GM12878 (cell line): Measurements from ENCODE around the gene TRAPPC2B. TPM values are rescaled to one million over a fixed set of nuclear protein-coding genes. Genes with fewer than 3 reads are reported as not detected.

Experiments
- ATF7 ChIP-seq: fragments of 450-650 bp; IDR thresholded peaks from 2 replicates; pipeline ENCODE4 v1.6.1; 2016; ENCODE audit warnings: low read depth, mild to moderate bottlenecking
- BHLHE40 ChIP-seq, 2 experiments: fragments of 450-650 bp in 1 of 2; IDR thresholded peaks; 2 replicates each; pipeline ENCODE4 v1.6.1; 2011 to 2017; ENCODE audit warnings: low read depth in 2 of 2, borderline replicate concordance in 1 of 2, improper control_type of control experiment in 1 of 2, low read length in 1 of 2, mild to moderate bottlenecking in 1 of 2
- CBFB ChIP-seq: IDR thresholded peaks from 2 replicates; pipeline ENCODE4 v1.6.1; 2016; ENCODE audit warnings: antibody characterized with exemption, low read depth
- CBX3 ChIP-seq: fragments of 200-600 bp; sonication (generic); IDR thresholded peaks from 2 replicates; pipeline ENCODE4 v1.6.1; 2016; ENCODE audit warnings: low read depth, borderline replicate concordance
- CEBPZ ChIP-seq: fragments of 150-350 bp; IDR thresholded peaks from 2 replicates; pipeline ENCODE4 v1.6.1; 2016; ENCODE audit warnings: low read depth, low read length
- IRF3 ChIP-seq: fragments of 450-650 bp; IDR thresholded peaks from 2 replicates; pipeline ENCODE4 v1.6.1; 2014; ENCODE audit warnings: mild to moderate bottlenecking
- JUND ChIP-seq: IDR thresholded peaks from 2 replicates; pipeline ENCODE4 v1.6.1; 2012; ENCODE audit warnings: low read depth, mild to moderate bottlenecking, low read length, improper control_type of control experiment, moderate library complexity
- KLF5 ChIP-seq: fragments of 450-650 bp; IDR thresholded peaks from 2 replicates; pipeline ENCODE4 v1.6.1; 2014; ENCODE audit warnings: mild to moderate bottlenecking; ENCODE audit not compliant: partially characterized antibody
- LARP7 ChIP-seq: fragments of 450-650 bp; IDR thresholded peaks from 2 replicates; pipeline ENCODE4 v1.6.1; 2017; ENCODE audit warnings: mild to moderate bottlenecking
- RB1 ChIP-seq: fragments of 450-650 bp; formaldehyde crosslinking; IDR thresholded peaks from 2 replicates; pipeline ENCODE4 v1.6.1; 2017; ENCODE audit warnings: mild to moderate bottlenecking, borderline replicate concordance
- SRF ChIP-seq, 2 experiments: IDR thresholded peaks; 2 replicates each; pipeline ENCODE4 v1.6.1; 2011; ENCODE audit warnings: low read depth in 2 of 2, low read length in 2 of 2, mild to moderate bottlenecking in 1 of 2, moderate library complexity in 1 of 2
- ZBTB40 ChIP-seq: fragments of 450-650 bp; IDR thresholded peaks from 2 replicates; pipeline ENCODE4 v1.6.1; 2016; ENCODE audit warnings: mild to moderate bottlenecking, moderate library complexity, borderline replicate concordance
- ZNF687 ChIP-seq: fragments of 450-650 bp; IDR thresholded peaks from 2 replicates; pipeline ENCODE4 v1.6.1; 2017; ENCODE audit warnings: mild to moderate bottlenecking, moderate library complexity
- ZSCAN29 ChIP-seq: fragments of 450-650 bp; IDR thresholded peaks from 2 replicates; pipeline ENCODE4 v1.6.1; 2017; ENCODE audit warnings: mild to moderate bottlenecking, moderate library complexity
- polyA plus RNA-seq, 11 experiments: library from polyadenylated mRNA; depleted of rRNA in 4 of 11; unstranded in 6 of 11; stranded (reverse) in 5 of 11; fragments of >200 nt; fragmentation: Nextera tagmentation in 4 of 11; fragmentation: Illumina TruSeq in 1 of 11; extraction: Ambion mirVana in 4 of 11; extraction: Trizol in 1 of 11; gene quantifications; 1 replicate in 1 of 11; 2 replicates in 10 of 11; pipeline versions ENCODE4 v1.2.1 to v1.2.3, GENCODE V29; 2011 to 2016; ENCODE audit warnings: inconsistent platforms in 2 of 11, missing spikeins in 2 of 11, low read depth in 1 of 11
- total RNA-seq, 4 experiments: library from RNA; depleted of rRNA in 3 of 4; stranded (reverse); fragments of >200 nt in 3 of 4; fragmentation: Illumina TruSeq in 1 of 4; extraction: Trizol in 1 of 4; gene quantifications; 2 replicates each; pipeline versions ENCODE4 v1.2.1 to v1.2.3, GENCODE V29; 2013 to 2021

The TRAPPC2B gene
- total and polyA plus RNA-seq, 10 of the 15 experiments (the other 5 are each of a cell fraction or from before 2014, with no cell fraction given), result 10.6 to 86.4 (median 25.6) TPM

- TF ChIP-seq ZBTB40 (peak; percentile 90), KLF5 (peak; percentile 65), CEBPZ (peak; percentile 32), ZNF687 (peak; percentile 42), BHLHE40 (IDR thresholded peaks at IDR 0.05; ENCODE audit: borderline replicate concordance in 1 of 2, low read depth in 2 of 2, low read length in 1 of 2) (peak in 1 of 2 experiments; percentile 78; a peak in 2 of 4 replicates), LARP7 (0 out of 2 replicates have a peak, but pooled peaks have one; percentile 48), JUND (peak; percentile 85), IRF3 (no peak), ATF7 (peak; percentile 99), SRF (IDR thresholded peaks at IDR 0.05; ENCODE audit: low read depth in 2 of 2, low read length in 2 of 2) (no peak), RB1 (peak; percentile 45; the same call in 1 of the 2 replicates), ZSCAN29 (no peak), CBFB (peak; percentile 53), CBX3 (no peak)
Measured at GRCh38 chr19:57320180-57321084, 42.9 kb upstream of the TRAPPC2B start, which contains the start of gene ZNF543 (continued).
